ENCODE measurements around the gene EPC1.
"Not testable (repeated sequence)": the region's sequence is repeated elsewhere in the genome, so short reads cannot be mapped to it uniquely, and the experiment has no call there.

DNA sequence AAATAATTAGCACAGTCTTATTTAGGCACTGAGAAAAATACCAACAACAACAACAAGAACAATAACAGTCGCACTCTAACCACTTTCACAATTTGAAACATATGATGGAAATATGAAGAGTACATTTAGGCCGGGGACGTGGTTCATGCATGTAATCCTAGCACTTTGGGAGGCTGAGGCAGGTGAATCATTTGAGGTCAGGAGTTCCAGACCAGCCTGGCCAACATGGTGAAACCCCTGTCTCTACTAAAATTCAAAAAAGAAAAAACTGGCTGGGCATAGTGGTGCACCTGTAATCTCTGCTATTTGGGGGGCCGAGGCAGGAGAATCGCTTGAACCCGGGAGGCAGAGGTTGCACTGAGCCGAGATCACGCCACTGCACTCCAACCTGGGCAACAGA lies 18.4 kb upstream of the EPC1 start:
- TF ChIP-seq, protein P1, sequence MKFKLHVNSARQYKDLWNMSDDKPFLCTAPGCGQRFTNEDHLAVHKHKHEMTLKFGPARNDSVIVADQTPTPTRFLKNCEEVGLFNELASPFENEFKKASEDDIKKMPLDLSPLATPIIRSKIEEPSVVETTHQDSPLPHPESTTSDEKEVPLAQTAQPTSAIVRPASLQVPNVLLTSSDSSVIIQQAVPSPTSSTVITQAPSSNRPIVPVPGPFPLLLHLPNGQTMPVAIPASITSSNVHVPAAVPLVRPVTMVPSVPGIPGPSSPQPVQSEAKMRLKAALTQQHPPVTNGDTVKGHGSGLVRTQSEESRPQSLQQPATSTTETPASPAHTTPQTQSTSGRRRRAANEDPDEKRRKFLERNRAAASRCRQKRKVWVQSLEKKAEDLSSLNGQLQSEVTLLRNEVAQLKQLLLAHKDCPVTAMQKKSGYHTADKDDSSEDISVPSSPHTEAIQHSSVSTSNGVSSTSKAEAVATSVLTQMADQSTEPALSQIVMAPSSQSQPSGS (IDR thresholded peaks at IDR 0.05; ENCODE audit: low read length): not testable (repeated sequence)
- TF ChIP-seq, protein P2, sequence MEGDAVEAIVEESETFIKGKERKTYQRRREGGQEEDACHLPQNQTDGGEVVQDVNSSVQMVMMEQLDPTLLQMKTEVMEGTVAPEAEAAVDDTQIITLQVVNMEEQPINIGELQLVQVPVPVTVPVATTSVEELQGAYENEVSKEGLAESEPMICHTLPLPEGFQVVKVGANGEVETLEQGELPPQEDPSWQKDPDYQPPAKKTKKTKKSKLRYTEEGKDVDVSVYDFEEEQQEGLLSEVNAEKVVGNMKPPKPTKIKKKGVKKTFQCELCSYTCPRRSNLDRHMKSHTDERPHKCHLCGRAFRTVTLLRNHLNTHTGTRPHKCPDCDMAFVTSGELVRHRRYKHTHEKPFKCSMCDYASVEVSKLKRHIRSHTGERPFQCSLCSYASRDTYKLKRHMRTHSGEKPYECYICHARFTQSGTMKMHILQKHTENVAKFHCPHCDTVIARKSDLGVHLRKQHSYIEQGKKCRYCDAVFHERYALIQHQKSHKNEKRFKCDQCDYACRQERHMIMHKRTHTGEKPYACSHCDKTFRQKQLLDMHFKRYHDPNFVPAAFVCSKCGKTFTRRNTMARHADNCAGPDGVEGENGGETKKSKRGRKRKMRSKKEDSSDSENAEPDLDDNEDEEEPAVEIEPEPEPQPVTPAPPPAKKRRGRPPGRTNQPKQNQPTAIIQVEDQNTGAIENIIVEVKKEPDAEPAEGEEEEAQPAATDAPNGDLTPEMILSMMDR (IDR thresholded peaks at IDR 0.05; ENCODE audit: control extremely low read depth in 1 of 3, insufficient read depth in 1 of 3, low read depth in 1 of 3, low read length in 3 of 3): not testable (repeated sequence)
- not testable (repeated sequence) for TF ChIP-seq POLR2A (IDR thresholded peaks at IDR 0.05; ENCODE audit: control extremely low read depth in 1 of 2, low read depth in 2 of 2, low read length in 2 of 2); TCF12 (IDR thresholded peaks at IDR 0.05; ENCODE audit: low read depth, low read length); BRCA1 (IDR thresholded peaks at IDR 0.05; ENCODE audit: low read depth, low read length); TEAD4 (IDR thresholded peaks at IDR 0.05; ENCODE audit: low read depth, low read length); SIN3A (conservative IDR thresholded peaks at IDR 0.05 in 1 of 2, IDR thresholded peaks at IDR 0.05 in 1 of 2; ENCODE audit: low read depth in 1 of 2, low read length in 2 of 2); POLR2AphosphoS5 (IDR thresholded peaks at IDR 0.05; ENCODE audit: low read depth, low read length); HDAC2 (IDR thresholded peaks at IDR 0.05; ENCODE audit: borderline replicate concordance in 1 of 2, low read depth in 2 of 2, low read length in 2 of 2)
- TF ChIP-seq, protein P3, sequence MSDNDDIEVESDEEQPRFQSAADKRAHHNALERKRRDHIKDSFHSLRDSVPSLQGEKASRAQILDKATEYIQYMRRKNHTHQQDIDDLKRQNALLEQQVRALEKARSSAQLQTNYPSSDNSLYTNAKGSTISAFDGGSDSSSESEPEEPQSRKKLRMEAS (IDR thresholded peaks at IDR 0.05): not testable (repeated sequence)

Measured in H1 (cell line).